ENCODE measurements around the gene TSC22D1. TPM values are rescaled to one million over a fixed set of nuclear protein-coding genes. Genes with fewer than 3 reads are reported as not detected.

The TSC22D1 gene
- total RNA-seq, 1 experiment from 2014 or later, result 37.2 TPM

GRCh38 chr13:44504116-44504515 is 72.0 kb downstream of the TSC22D1 start:
- TF ChIP-seq CTCF (conservative IDR thresholded peaks at IDR 0.05; ENCODE audit: low read depth, low read length) (no peak), EZH2 (IDR thresholded peaks at IDR 0.05; ENCODE audit: borderline replicate concordance, low read depth, low read length, poor library complexity, severe bottlenecking) (no peak)
- H3K4me3 ChIP-seq (ENCODE audit: low read depth, low read length, poor library complexity, severe bottlenecking), result no peak overlapping the region
- DNase-seq (ENCODE audit: low spot score), result no peak
- ChIA-PET CTCF (no interaction called here), POLR2A (ENCODE audit: low non-redundant PET) (no interaction called here)
- no peaks in the 10 kb centered on the region for H3K4me1 ChIP-seq (ENCODE audit: insufficient read depth, low read length, poor library complexity, severe bottlenecking)
- no TSS peak for BruUV-seq (replicated peaks)
- H3K27me3 ChIP-seq (replicated peaks; ENCODE audit: insufficient read depth, low read depth, low read length, poor library complexity), result no peaks in the 10 kb centered on the region
- intact Hi-C loops (cut with micrococcal nuclease; ENCODE audit: unreplicated experiment), result no loop called here
- no peak overlapping the region for H3K27ac ChIP-seq (ENCODE audit: low read depth, low read length, poor library complexity, severe bottlenecking)
- H3K36me3 ChIP-seq (ENCODE audit: insufficient read depth, low read length, poor library complexity, severe bottlenecking), result no peaks in the 10 kb centered on the region
- no peaks in the 10 kb centered on the region for H3K9me3 ChIP-seq (ENCODE audit: low read depth, low read length, poor library complexity, severe bottlenecking)

DNA sequence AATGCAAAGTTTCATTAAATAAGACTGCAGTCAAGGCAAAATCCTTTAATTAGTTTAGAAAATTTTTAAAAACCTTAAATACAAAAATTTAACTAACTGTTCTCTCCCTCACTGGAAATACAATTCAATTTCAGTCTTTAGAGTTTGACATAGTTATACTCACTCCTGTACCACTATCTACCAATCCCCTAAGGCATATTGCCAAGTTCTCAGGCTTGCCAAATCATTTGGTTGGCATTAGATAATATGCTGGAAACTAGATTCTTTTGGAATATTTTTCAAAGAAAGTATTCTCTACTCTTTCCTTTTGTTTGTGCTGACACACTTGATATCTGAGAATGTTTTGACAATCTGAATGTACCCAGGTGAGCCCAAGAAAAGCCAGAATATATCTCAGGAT is 77.2 kb downstream of the TSC22D1 start:
- TF ChIP-seq CTCF (conservative IDR thresholded peaks at IDR 0.05; ENCODE audit: low read depth, low read length), result no peak
- DNase-seq (ENCODE audit: low spot score), result no peak
- H3K27ac ChIP-seq (ENCODE audit: low read depth, low read length, poor library complexity, severe bottlenecking), result no peak overlapping the region
- no peaks in the 10 kb centered on the region for H3K36me3 ChIP-seq (ENCODE audit: insufficient read depth, low read length, poor library complexity, severe bottlenecking)
- ChIA-PET CTCF (interaction anchor here (0.8 kb wide), 1 partner anchor 319 kb away, joined by 3 read pairs; no protein-coding TSS in a partner anchor), POLR2A (ENCODE audit: low non-redundant PET) (no interaction called here)
- H3K4me1 ChIP-seq (ENCODE audit: insufficient read depth, low read length, poor library complexity, severe bottlenecking), result no peaks in the 10 kb centered on the region
- no peaks in the 10 kb centered on the region for H3K9me3 ChIP-seq (ENCODE audit: low read depth, low read length, poor library complexity, severe bottlenecking)
- BruUV-seq (replicated peaks), result no TSS peak
- H3K4me3 ChIP-seq (ENCODE audit: low read depth, low read length, poor library complexity, severe bottlenecking), result no peak overlapping the region
- H3K27me3 ChIP-seq (replicated peaks; ENCODE audit: insufficient read depth, low read depth, low read length, poor library complexity), result no peaks in the 10 kb centered on the region
- intact Hi-C loops (cut with micrococcal nuclease; ENCODE audit: unreplicated experiment), result no loop called here

- no peak overlapping the region for H3K4me3 ChIP-seq (ENCODE audit: low read depth, low read length, poor library complexity, severe bottlenecking)
- TF ChIP-seq CTCF (conservative IDR thresholded peaks at IDR 0.05; ENCODE audit: low read depth, low read length) (no peak), EZH2 (IDR thresholded peaks at IDR 0.05; ENCODE audit: borderline replicate concordance, low read depth, low read length, poor library complexity, severe bottlenecking) (no peak)
- H3K36me3 ChIP-seq (ENCODE audit: insufficient read depth, low read length, poor library complexity, severe bottlenecking), result no peaks in the 10 kb centered on the region
- H3K27ac ChIP-seq (ENCODE audit: low read depth, low read length, poor library complexity, severe bottlenecking), result no peak overlapping the region
- ChIA-PET CTCF (interaction anchor here (0.8 kb wide), 1 partner anchor 320 kb away, joined by 3 read pairs; no protein-coding TSS in a partner anchor), POLR2A (ENCODE audit: low non-redundant PET) (no interaction called here)
- intact Hi-C loops (cut with micrococcal nuclease; ENCODE audit: unreplicated experiment), result no loop called here
- BruUV-seq (replicated peaks), result no TSS peak
- DNase-seq (ENCODE audit: low spot score), result no peak
- H3K4me1 ChIP-seq (ENCODE audit: insufficient read depth, low read length, poor library complexity, severe bottlenecking), result no peaks in the 10 kb centered on the region
- H3K27me3 ChIP-seq (replicated peaks; ENCODE audit: insufficient read depth, low read depth, low read length, poor library complexity), result no peaks in the 10 kb centered on the region
- H3K9me3 ChIP-seq (ENCODE audit: low read depth, low read length, poor library complexity, severe bottlenecking), result no peaks in the 10 kb centered on the region
Measured at GRCh38 chr13:44498502-44498901, 77.6 kb downstream of the TSC22D1 start.

All from A673 (cell line).